ENCODE measurements around the gene BCL11B.

The BCL11B gene

GRCh38 chr14:99267837-99268781, 3.9 kb downstream of the BCL11B start:
- DNase-seq (ENCODE audit: low read depth in 2 of 2) = peak in 1 of 2 donors; percentile 36

GRCh38 chr14:99267381-99267780, 4.6 kb downstream of the BCL11B start:
- no peak for DNase-seq (ENCODE audit: low read depth in 2 of 2)

- peak; percentile 85 to 86 for DNase-seq (ENCODE audit: low read depth in 2 of 2)
These were observed 5.5 kb downstream of the BCL11B start for GRCh38 chr14:99266181-99267178.

- DNase-seq (ENCODE audit: low read depth in 2 of 2) = no peak
These were observed 6.4 kb downstream of the BCL11B start for GRCh38 chr14:99265571-99265970.

GRCh38 chr14:99264691-99265450, 7.1 kb downstream of the BCL11B start:
- DNase-seq (ENCODE audit: low read depth in 2 of 2) = no peak

GRCh38 chr14:99263564-99264330, 8.2 kb downstream of the BCL11B start:
- DNase-seq (ENCODE audit: low read depth in 2 of 2) = no peak

- DNase-seq (ENCODE audit: low read depth in 2 of 2) = peak in 1 of 2 donors; percentile 21
These were observed 9.0 kb downstream of the BCL11B start for GRCh38 chr14:99262977-99263448.

- DNase-seq (ENCODE audit: low read depth in 2 of 2) = peak in 1 of 2 donors; percentile 38
These were observed 9.8 kb downstream of the BCL11B start for GRCh38 chr14:99261912-99262787.

- DNase-seq (ENCODE audit: low read depth in 2 of 2) = no peak
These were observed 11.1 kb downstream of the BCL11B start for GRCh38 chr14:99260587-99261551.

GRCh38 chr14:99260116-99260515, 11.9 kb downstream of the BCL11B start:
- no peak for DNase-seq (ENCODE audit: low read depth in 2 of 2)

- no peak for DNase-seq (ENCODE audit: low read depth in 2 of 2)
These were observed 12.9 kb downstream of the BCL11B start for GRCh38 chr14:99258876-99259726.

- no peak for DNase-seq (ENCODE audit: low read depth in 2 of 2)
These were observed 13.6 kb downstream of the BCL11B start for GRCh38 chr14:99258341-99258861.

- DNase-seq (ENCODE audit: low read depth in 2 of 2) = no peak
These were observed 14.2 kb downstream of the BCL11B start for GRCh38 chr14:99257673-99258221.

- DNase-seq (ENCODE audit: low read depth in 2 of 2) = no peak
These were observed 14.8 kb downstream of the BCL11B start for GRCh38 chr14:99257122-99257672.

- DNase-seq (ENCODE audit: low read depth in 2 of 2) = no peak
These were observed 15.5 kb downstream of the BCL11B start for GRCh38 chr14:99256483-99256874.

Measured in stimulated activated CD4-positive, alpha-beta T cell treated with anti-CD3 and anti-CD28 coated beads, Interleukin-1b, Interleukin-23, amount 100 ng/mL, for 4 hours (primary cell).